HepG2 (cell line): ENCODE data around the gene PEMT. TPM values are rescaled to one million over a fixed set of nuclear protein-coding genes. Genes with fewer than 3 reads are reported as not detected.

Experiments used
- BHLHE40 ChIP-seq: IDR thresholded peaks from 2 replicates; pipeline ENCODE4 v1.6.1; 2011; ENCODE audit warnings: low read length, improper control_type of control experiment
- BRD4 ChIP-seq: sonication (generic); formaldehyde crosslinking; IDR thresholded peaks from 2 replicates; pipeline ENCODE4 v1.4.0; 2020; ENCODE audit warnings: missing genetic modification reagents
- CC2D1A ChIP-seq: sonication (generic); formaldehyde crosslinking; IDR thresholded peaks from 2 replicates; pipeline ENCODE4 v1.8.1; 2023; ENCODE audit warnings: mild to moderate bottlenecking, missing genetic modification reagents
- JUNB ChIP-seq: sonication (generic); formaldehyde crosslinking; IDR thresholded peaks from 2 replicates; pipeline ENCODE4 v1.8.0; 2022; ENCODE audit warnings: missing genetic modification reagents, mild to moderate bottlenecking, borderline replicate concordance
- MAFK ChIP-seq, 2 experiments: IDR thresholded peaks in 1 of 2; conservative IDR thresholded peaks in 1 of 2; 2 replicates each; pipeline ENCODE4 v1.6.1; 2011; ENCODE audit warnings: improper control_type of control experiment in 2 of 2, low read length in 2 of 2
- ONECUT2 ChIP-seq: sonication (generic); formaldehyde crosslinking; IDR thresholded peaks from 2 replicates; pipeline ENCODE4 v1.4.0; 2020; ENCODE audit warnings: missing genetic modification reagents
- PHF21A ChIP-seq: sonication (generic); formaldehyde crosslinking; IDR thresholded peaks from 2 replicates; pipeline ENCODE4 v1.5.0; 2020; ENCODE audit warnings: mild to moderate bottlenecking, missing genetic modification reagents
- SKI ChIP-seq: fragments of 450-650 bp; IDR thresholded peaks from one replicate; pipeline ENCODE4 v1.6.1; 2018; ENCODE audit warnings: mild to moderate bottlenecking; ENCODE audit not compliant: partially characterized antibody
- TAF15 ChIP-seq: fragments of 200-400 bp; formaldehyde crosslinking; IDR thresholded peaks from one replicate; pipeline ENCODE4 v1.6.1; 2018; ENCODE audit warnings: mild to moderate bottlenecking, low read depth, low read length; ENCODE audit not compliant: poor library complexity, severe bottlenecking
- ZC3H13 ChIP-seq: sonication (generic); formaldehyde crosslinking; IDR thresholded peaks from 2 replicates; pipeline ENCODE4 v1.8.1; 2023; ENCODE audit warnings: mild to moderate bottlenecking, missing genetic modification reagents, moderate library complexity
- ZNF883 ChIP-seq: sonication (generic); formaldehyde crosslinking; IDR thresholded peaks from 2 replicates; pipeline ENCODE4 v1.5.1; 2020; ENCODE audit warnings: mild to moderate bottlenecking, missing genetic modification reagents; ENCODE audit errors: not compliant biosample characterization
- ZSCAN21 ChIP-seq: sonication (generic); formaldehyde crosslinking; IDR thresholded peaks from 2 replicates; pipeline ENCODE4 v1.8.0; 2022; ENCODE audit warnings: mild to moderate bottlenecking, missing genetic modification reagents, moderate library complexity, borderline replicate concordance
- ZZZ3 ChIP-seq: sonication (generic); formaldehyde crosslinking; IDR thresholded peaks from 2 replicates; pipeline ENCODE4 v1.4.0; 2020; ENCODE audit warnings: missing genetic modification reagents, mild to moderate bottlenecking, borderline replicate concordance
- polyA plus RNA-seq, 8 experiments: library from polyadenylated mRNA; depleted of rRNA in 3 of 8; stranded (reverse) in 7 of 8; unstranded in 1 of 8; fragments of >200 nt; fragmentation: Illumina TruSeq in 4 of 8; extraction: Trizol in 4 of 8; gene quantifications; 2 replicates each; pipeline versions ENCODE4 v1.2.1 to v1.2.3, GENCODE V29; 2011 to 2016; ENCODE audit warnings: low read depth in 4 of 8, missing spikeins in 1 of 8, mixed read lengths in 1 of 8; ENCODE audit not compliant: insufficient read depth in 1 of 8
- total RNA-seq, 5 experiments: library from RNA; depleted of rRNA; stranded (reverse); fragments of >200 nt; fragmentation: Illumina TruSeq; extraction: Trizol; gene quantifications; 2 replicates each; pipeline ENCODE4 v1.2.3, GENCODE V29; 2016; ENCODE audit warnings: low read depth in 1 of 5
- TF ChIP-seq, protein P1 (sequence below): sonication (generic); formaldehyde crosslinking; IDR thresholded peaks from one replicate; pipeline ENCODE4 v1.5.1; 2020; ENCODE audit warnings: mild to moderate bottlenecking, missing genetic modification reagents; ENCODE audit errors: not compliant biosample characterization
- TF ChIP-seq, protein P2 (sequence below): sonication (generic); formaldehyde crosslinking; IDR thresholded peaks from 2 replicates; pipeline ENCODE4 v1.5.0; 2020; ENCODE audit warnings: mild to moderate bottlenecking, missing genetic modification reagents, borderline replicate concordance
- TF ChIP-seq, protein P3 (sequence below): sonication (generic); formaldehyde crosslinking; IDR thresholded peaks from 2 replicates; pipeline ENCODE4 v1.4.0; 2020; ENCODE audit warnings: missing genetic modification reagents; ENCODE audit errors: not compliant biosample characterization
- TF ChIP-seq, protein P4 (sequence below): sonication (generic); formaldehyde crosslinking; IDR thresholded peaks from 2 replicates; pipeline ENCODE4 v1.5.0; 2020; ENCODE audit warnings: missing genetic modification reagents

PEMT gene
- total and polyA plus RNA-seq, 2 of the 13 experiments (the other 11 are each of a cell fraction or from before 2014, with no cell fraction given) = 31.7 to 43.6 TPM

DNA sequence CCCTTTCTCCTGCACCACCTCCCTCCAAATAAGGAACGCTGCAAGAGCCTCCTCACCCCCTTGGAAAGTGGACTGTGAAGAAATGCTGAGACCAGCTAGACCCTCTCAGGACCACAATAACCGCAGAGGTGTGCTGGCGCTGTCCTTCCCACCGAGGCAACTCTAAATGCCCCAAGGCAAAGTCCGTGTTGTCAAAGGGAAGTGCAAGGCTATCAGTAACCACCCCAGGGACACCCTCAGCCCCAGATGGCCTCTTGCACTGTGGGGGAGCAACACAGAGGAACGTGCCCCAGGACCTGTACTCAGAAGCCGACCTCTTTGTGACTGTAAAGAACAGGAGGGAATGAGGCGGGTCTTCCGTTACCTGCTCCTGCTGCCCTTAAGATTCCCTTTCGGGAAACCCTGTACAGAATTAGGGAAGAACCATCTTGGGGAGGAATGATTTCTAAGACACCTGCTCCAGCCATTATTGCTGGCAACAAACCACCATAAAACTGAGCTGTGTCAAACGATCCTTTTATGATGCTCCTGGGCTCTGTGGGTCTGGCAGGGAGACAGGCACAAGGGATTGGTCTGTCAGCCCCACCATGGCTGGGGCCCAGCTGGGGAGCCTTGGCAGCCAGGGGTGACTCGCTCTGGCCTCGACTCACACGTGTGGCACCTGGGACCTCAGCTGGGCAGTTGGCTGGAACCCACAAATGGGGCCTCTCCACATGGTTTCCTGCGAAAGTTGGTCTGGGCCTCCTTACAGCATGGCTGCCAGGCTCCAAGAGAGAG is 129.3 kb downstream of the PEMT start (continued):
- TF ChIP-seq TAF15 (no peak), ZZZ3 (no peak), MAFK (conservative IDR thresholded peaks at IDR 0.05 in 1 of 2, IDR thresholded peaks at IDR 0.05 in 1 of 2; ENCODE audit: low read length in 2 of 2) (no peak), ZSCAN21 (CRISPR knock-in tag) (no peak), SKI (peak; percentile 62), ZC3H13 (CRISPR knock-in tag) (peak; percentile 85), ZNF883 (CRISPR knock-in tag) (no peak), PHF21A (CRISPR knock-in tag) (peak; percentile 93), BRD4 (CRISPR knock-in tag) (no peak), ONECUT2 (CRISPR knock-in tag) (no peak), CC2D1A (no peak), BHLHE40 (no peak), JUNB (CRISPR knock-in tag) (no peak)
- TF ChIP-seq, protein P1, sequence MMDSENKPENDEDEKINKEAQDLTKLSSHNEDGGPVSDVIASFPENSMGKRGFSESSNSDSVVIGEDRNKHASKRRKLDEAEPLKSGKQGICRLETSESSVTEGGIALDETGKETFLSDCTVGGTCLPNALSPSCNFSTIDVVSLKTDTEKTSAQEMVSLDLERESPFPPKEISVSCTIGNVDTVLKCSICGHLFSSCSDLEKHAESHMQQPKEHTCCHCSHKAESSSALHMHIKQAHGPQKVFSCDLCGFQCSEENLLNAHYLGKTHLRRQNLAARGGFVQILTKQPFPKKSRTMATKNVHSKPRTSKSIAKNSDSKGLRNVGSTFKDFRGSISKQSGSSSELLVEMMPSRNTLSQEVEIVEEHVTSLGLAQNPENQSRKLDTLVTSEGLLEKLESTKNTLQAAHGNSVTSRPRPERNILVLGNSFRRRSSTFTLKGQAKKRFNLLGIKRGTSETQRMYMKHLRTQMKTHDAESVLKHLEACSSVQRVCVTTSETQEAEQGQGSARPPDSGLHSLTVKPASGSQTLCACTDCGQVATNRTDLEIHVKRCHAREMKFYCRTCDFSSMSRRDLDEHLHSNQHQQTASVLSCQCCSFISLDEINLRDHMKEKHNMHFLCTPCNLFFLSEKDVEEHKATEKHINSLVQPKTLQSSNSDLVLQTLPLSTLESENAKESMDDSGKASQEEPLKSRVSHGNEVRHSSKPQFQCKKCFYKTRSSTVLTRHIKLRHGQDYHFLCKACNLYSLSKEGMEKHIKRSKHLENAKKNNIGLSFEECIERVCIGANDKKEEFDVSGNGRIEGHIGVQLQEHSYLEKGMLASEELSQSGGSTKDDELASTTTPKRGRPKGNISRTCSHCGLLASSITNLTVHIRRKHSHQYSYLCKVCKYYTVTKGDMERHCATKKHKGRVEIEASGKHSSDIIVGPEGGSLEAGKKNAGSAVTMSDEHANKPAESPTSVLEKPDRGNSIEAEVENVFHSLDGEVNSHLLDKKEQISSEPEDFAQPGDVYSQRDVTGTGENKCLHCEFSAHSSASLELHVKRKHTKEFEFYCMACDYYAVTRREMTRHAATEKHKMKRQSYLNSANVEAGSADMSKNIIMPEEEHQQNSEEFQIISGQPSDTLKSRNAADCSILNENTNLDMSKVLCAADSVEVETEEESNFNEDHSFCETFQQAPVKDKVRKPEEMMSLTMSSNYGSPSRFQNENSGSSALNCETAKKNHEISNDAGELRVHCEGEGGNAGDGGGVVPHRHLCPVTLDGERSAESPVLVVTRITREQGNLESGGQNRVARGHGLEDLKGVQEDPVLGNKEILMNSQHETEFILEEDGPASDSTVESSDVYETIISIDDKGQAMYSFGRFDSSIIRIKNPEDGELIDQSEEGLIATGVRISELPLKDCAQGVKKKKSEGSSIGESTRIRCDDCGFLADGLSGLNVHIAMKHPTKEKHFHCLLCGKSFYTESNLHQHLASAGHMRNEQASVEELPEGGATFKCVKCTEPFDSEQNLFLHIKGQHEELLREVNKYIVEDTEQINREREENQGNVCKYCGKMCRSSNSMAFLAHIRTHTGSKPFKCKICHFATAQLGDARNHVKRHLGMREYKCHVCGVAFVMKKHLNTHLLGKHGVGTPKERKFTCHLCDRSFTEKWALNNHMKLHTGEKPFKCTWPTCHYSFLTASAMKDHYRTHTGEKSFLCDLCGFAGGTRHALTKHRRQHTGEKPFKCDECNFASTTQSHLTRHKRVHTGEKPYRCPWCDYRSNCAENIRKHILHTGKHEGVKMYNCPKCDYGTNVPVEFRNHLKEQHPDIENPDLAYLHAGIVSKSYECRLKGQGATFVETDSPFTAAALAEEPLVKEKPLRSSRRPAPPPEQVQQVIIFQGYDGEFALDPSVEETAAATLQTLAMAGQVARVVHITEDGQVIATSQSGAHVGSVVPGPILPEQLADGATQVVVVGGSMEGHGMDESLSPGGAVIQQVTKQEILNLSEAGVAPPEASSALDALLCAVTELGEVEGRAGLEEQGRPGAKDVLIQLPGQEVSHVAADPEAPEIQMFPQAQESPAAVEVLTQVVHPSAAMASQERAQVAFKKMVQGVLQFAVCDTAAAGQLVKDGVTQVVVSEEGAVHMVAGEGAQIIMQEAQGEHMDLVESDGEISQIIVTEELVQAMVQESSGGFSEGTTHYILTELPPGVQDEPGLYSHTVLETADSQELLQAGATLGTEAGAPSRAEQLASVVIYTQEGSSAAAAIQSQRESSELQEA (CRISPR knock-in tag) = peak; percentile 66
- TF ChIP-seq, protein P2, sequence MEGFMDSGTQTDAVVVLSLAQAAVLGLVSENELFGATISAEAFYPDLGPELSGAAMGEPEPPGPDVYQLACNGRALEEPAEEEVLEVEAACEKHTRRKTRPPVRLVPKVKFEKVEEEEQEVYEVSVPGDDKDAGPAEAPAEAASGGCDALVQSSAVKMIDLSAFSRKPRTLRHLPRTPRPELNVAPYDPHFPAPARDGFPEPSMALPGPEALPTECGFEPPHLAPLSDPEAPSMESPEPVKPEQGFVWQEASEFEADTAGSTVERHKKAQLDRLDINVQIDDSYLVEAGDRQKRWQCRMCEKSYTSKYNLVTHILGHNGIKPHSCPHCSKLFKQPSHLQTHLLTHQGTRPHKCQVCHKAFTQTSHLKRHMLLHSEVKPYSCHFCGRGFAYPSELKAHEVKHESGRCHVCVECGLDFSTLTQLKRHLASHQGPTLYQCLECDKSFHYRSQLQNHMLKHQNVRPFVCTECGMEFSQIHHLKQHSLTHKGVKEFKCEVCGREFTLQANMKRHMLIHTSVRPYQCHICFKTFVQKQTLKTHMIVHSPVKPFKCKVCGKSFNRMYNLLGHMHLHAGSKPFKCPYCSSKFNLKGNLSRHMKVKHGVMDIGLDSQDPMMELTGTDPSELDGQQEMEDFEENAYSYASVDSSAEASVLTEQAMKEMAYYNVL (CRISPR knock-in tag) = peak; percentile 59; the same call in 1 of the 2 replicates
- TF ChIP-seq, protein P3, sequence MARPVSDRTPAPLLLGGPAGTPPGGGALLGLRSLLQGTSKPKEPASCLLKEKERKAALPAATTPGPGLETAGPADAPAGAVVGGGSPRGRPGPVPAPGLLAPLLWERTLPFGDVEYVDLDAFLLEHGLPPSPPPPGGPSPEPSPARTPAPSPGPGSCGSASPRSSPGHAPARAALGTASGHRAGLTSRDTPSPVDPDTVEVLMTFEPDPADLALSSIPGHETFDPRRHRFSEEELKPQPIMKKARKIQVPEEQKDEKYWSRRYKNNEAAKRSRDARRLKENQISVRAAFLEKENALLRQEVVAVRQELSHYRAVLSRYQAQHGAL (CRISPR knock-in tag) = no peak
- TF ChIP-seq, protein P4, sequence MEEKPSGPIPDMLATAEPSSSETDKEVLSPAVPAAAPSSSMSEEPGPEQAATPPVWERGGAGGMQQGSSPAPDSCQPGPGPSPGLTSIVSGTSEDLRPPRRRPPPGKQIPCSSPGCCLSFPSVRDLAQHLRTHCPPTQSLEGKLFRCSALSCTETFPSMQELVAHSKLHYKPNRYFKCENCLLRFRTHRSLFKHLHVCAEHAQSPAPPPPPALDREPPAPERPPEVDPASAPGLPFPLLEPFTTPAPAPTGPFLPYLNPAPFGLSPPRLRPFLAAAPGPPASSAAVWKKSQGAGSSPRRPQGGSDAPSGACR (CRISPR knock-in tag) = no peak
